ENCODE results near the gene SLC2A10.

SLC2A10 gene

DNA sequence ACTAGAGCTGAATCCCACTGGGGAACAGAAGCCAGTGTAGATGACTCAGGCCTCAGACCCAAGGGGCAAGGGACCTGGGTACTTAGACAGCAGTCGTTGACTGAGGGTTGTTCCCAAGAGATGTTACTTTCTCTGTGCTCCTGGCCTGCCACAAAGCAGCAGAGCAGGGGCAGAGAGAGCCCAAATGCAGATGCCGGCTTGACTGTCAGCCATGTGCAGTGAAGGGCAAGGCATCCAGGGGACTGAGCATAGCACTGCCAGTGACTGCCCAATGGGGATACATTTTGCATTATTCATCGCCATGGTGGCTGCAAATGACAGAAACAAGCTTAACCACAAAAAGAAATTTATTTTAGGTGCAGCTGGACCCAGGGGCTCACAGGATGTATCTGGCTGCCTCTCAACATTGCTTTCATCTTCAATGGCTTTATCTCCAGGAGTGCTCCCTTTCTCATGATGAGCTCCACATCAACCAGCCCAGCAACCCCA is 12.6 kb upstream of the SLC2A10 start:
- CTCF ChIA-PET, result interaction anchor here (0.9 to 2.0 kb wide), 4 partner anchors 9 to 172 kb away, joined by 3 to 5 read pairs (median 4); partner anchors contain the start of gene OCSTAMP
- no peak overlapping the region for H3K27ac ChIP-seq (ENCODE audit: insufficient read depth in 1 of 2, low read depth in 1 of 2, low read length in 2 of 2, poor library complexity in 1 of 2, severe bottlenecking in 2 of 2)
- WGBS (ENCODE audit: insufficient coverage), result 81% methylated on average over 3 of the region's 3 CpGs

DNA sequence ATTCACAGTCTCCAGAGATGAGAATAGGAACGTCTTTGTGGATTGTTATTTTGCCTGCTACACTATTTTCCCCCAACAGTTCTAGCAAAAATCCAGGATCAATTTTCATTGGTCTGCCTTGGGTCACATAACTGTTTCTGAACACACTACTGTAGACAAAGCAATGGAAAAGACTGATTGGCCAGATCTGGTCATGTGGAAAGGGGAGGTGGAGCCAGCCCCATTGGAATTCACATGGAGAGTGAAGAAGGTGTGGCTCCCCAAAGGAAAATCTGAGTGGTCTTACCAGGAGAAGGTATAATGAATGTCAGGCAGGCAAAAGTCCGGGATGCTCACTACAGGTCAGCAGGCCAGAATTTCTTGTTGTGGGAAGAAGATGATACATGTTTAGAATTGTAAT is 10.7 kb upstream of the SLC2A10 start:
- WGBS (ENCODE audit: insufficient coverage), result no CpG with 5 or more reads among the region's 2 CpGs
- Histone ChIP-seq H3K36me3 (ENCODE audit: control insufficient read depth in 4 of 4, insufficient read depth in 4 of 4, low read length in 3 of 4) (no peaks in the 10 kb centered on the region), H3K4me1 (ENCODE audit: control extremely low read depth in 1 of 4, control insufficient read depth in 4 of 4, insufficient read depth in 4 of 4, low read length in 3 of 4) (peaks cover 0 to 9% (median 2%) of the 10 kb centered on the region in 4 experiments), H3K4me3 (ENCODE audit: control insufficient read depth in 1 of 7, extremely low read depth in 1 of 7, insufficient read depth in 4 of 7, low read depth in 2 of 7, low read length in 6 of 7) (no peak overlapping the region), H3K9me3 (ENCODE audit: control extremely low read depth in 1 of 5, control insufficient read depth in 4 of 5, insufficient read depth in 2 of 5, low read depth in 1 of 5, low read length in 4 of 5) (peaks cover 0 to 2% (median 0%) of the 10 kb centered on the region in 5 experiments), H3K27ac (ENCODE audit: insufficient read depth in 1 of 2, low read depth in 1 of 2, low read length in 2 of 2, poor library complexity in 1 of 2, severe bottlenecking in 2 of 2) (no peak overlapping the region), H3K27me3 (replicated peaks in 2 of 5; ENCODE audit: control insufficient read depth in 4 of 5, insufficient read depth in 5 of 5, low read length in 4 of 5) (no peaks in the 10 kb centered on the region)
- no peak for DNase-seq
- CTCF ChIA-PET, result interaction anchor here (1.6 kb wide), 1 partner anchor 179 kb away, joined by 5 read pairs; no protein-coding TSS in a partner anchor
- POLR2A ChIA-PET, result no interaction called here

More for the DNA sequence above, 12.6 kb upstream of the SLC2A10 start:
- Histone ChIP-seq H3K4me3 (ENCODE audit: control insufficient read depth in 1 of 7, extremely low read depth in 1 of 7, insufficient read depth in 4 of 7, low read depth in 2 of 7, low read length in 6 of 7) (no peak overlapping the region), H3K27me3 (replicated peaks in 2 of 5; ENCODE audit: control insufficient read depth in 4 of 5, insufficient read depth in 5 of 5, low read length in 4 of 5) (no peaks in the 10 kb centered on the region), H3K4me1 (ENCODE audit: control extremely low read depth in 1 of 4, control insufficient read depth in 4 of 4, insufficient read depth in 4 of 4, low read length in 3 of 4) (peaks cover 0 to 9% (median 2%) of the 10 kb centered on the region in 4 experiments), H3K9me3 (ENCODE audit: control extremely low read depth in 1 of 5, control insufficient read depth in 4 of 5, insufficient read depth in 2 of 5, low read depth in 1 of 5, low read length in 4 of 5) (peaks cover 0 to 2% (median 0%) of the 10 kb centered on the region in 5 experiments), H3K36me3 (ENCODE audit: control insufficient read depth in 4 of 4, insufficient read depth in 4 of 4, low read length in 3 of 4) (no peaks in the 10 kb centered on the region)
- peak in 2 of 3 donors; percentile 26 to 30 for DNase-seq
- POLR2A ChIA-PET, result no interaction called here

- Histone ChIP-seq H3K9me3 (ENCODE audit: control extremely low read depth in 1 of 5, control insufficient read depth in 4 of 5, insufficient read depth in 2 of 5, low read depth in 1 of 5, low read length in 4 of 5) (peaks cover 0 to 2% (median 0%) of the 10 kb centered on the region in 5 experiments), H3K4me3 (ENCODE audit: control insufficient read depth in 1 of 7, extremely low read depth in 1 of 7, insufficient read depth in 4 of 7, low read depth in 2 of 7, low read length in 6 of 7) (no peak overlapping the region), H3K27me3 (replicated peaks in 2 of 5; ENCODE audit: control insufficient read depth in 4 of 5, insufficient read depth in 5 of 5, low read length in 4 of 5) (no peaks in the 10 kb centered on the region), H3K27ac (ENCODE audit: insufficient read depth in 1 of 2, low read depth in 1 of 2, low read length in 2 of 2, poor library complexity in 1 of 2, severe bottlenecking in 2 of 2) (no peak overlapping the region), H3K4me1 (ENCODE audit: control extremely low read depth in 1 of 4, control insufficient read depth in 4 of 4, insufficient read depth in 4 of 4, low read length in 3 of 4) (peaks cover 0 to 6% (median 0%) of the 10 kb centered on the region in 4 experiments), H3K36me3 (ENCODE audit: control insufficient read depth in 4 of 4, insufficient read depth in 4 of 4, low read length in 3 of 4) (no peaks in the 10 kb centered on the region)
- CTCF ChIA-PET, result interaction anchor here (1.6 kb wide), 1 partner anchor 180 kb away, joined by 5 read pairs; no protein-coding TSS in a partner anchor
- DNase-seq, result peak in 2 of 3 donors; percentile 35 to 39
- 61% methylated on average over 12 of the region's 12 CpGs for WGBS (ENCODE audit: insufficient coverage)
- POLR2A ChIA-PET, result interaction anchor here (0.6 kb wide), 1 partner anchor 30 kb away, joined by 3 read pairs; no protein-coding TSS in a partner anchor
These were observed 9.6 kb upstream of the SLC2A10 start for GRCh38 chr20:46699651-46700359.

DNA sequence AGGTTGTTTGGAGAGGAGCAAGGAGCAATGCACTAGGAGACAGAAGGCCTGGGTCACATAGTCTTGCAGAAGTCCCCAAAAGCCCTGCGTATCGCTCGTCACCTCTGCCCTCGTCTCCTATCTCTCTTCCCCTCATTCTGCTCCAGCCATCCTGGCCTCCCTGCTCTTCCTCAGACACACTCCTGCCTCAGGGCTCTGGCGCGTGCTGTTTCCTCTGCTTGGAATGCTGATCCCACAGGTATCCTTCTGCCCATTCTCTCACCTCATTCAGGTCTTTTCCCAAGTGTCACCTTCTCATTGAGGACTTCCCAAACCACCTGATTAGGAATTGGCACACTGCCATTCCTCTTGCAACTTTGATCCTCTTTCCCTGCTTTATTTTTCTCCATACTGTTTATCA is 9.0 kb upstream of the SLC2A10 start:
- H3K4me3 ChIP-seq (ENCODE audit: control insufficient read depth in 1 of 7, extremely low read depth in 1 of 7, insufficient read depth in 4 of 7, low read depth in 2 of 7, low read length in 6 of 7), result no peak overlapping the region
- DNase-seq, result no peak
- no peak overlapping the region for H3K27ac ChIP-seq (ENCODE audit: insufficient read depth in 1 of 2, low read depth in 1 of 2, low read length in 2 of 2, poor library complexity in 1 of 2, severe bottlenecking in 2 of 2)
- ChIA-PET CTCF (interaction anchor here (1.6 kb wide), 1 partner anchor 181 kb away, joined by 5 read pairs; no protein-coding TSS in a partner anchor), POLR2A (interaction anchor here (0.6 kb wide), 1 partner anchor 31 kb away, joined by 3 read pairs; no protein-coding TSS in a partner anchor)
- H3K4me1 ChIP-seq (ENCODE audit: control extremely low read depth in 1 of 4, control insufficient read depth in 4 of 4, insufficient read depth in 4 of 4, low read length in 3 of 4), result peaks cover 0 to 6% (median 0%) of the 10 kb centered on the region in 4 experiments
- no peaks in the 10 kb centered on the region for H3K36me3 ChIP-seq (ENCODE audit: control insufficient read depth in 4 of 4, insufficient read depth in 4 of 4, low read length in 3 of 4)
- H3K9me3 ChIP-seq (ENCODE audit: control extremely low read depth in 1 of 5, control insufficient read depth in 4 of 5, insufficient read depth in 2 of 5, low read depth in 1 of 5, low read length in 4 of 5), result peaks cover 0 to 2% (median 0%) of the 10 kb centered on the region in 5 experiments
- WGBS (ENCODE audit: insufficient coverage), result 98% methylated on average over 6 of the region's 6 CpGs
- H3K27me3 ChIP-seq (replicated peaks in 2 of 5; ENCODE audit: control insufficient read depth in 4 of 5, insufficient read depth in 5 of 5, low read length in 4 of 5), result peaks cover 0 to 1% (median 0%) of the 10 kb centered on the region in 5 experiments

GRCh38 chr20:46701057-46701456 is 8.4 kb upstream of the SLC2A10 start:
- ChIA-PET CTCF (no interaction called here), POLR2A (no interaction called here)
- H3K9me3 ChIP-seq (ENCODE audit: control extremely low read depth in 1 of 5, control insufficient read depth in 4 of 5, insufficient read depth in 2 of 5, low read depth in 1 of 5, low read length in 4 of 5), result peaks cover 0 to 2% (median 2%) of the 10 kb centered on the region in 5 experiments
- no peaks in the 10 kb centered on the region for H3K36me3 ChIP-seq (ENCODE audit: control insufficient read depth in 4 of 4, insufficient read depth in 4 of 4, low read length in 3 of 4)
- no peak for DNase-seq
- H3K27ac ChIP-seq (ENCODE audit: insufficient read depth in 1 of 2, low read depth in 1 of 2, low read length in 2 of 2, poor library complexity in 1 of 2, severe bottlenecking in 2 of 2), result no peak overlapping the region
- peaks cover 0 to 1% (median 0%) of the 10 kb centered on the region in 5 experiments for H3K27me3 ChIP-seq (replicated peaks in 2 of 5; ENCODE audit: control insufficient read depth in 4 of 5, insufficient read depth in 5 of 5, low read length in 4 of 5)
- no CpG with 5 or more reads among the region's 2 CpGs for WGBS (ENCODE audit: insufficient coverage)
- H3K4me3 ChIP-seq (ENCODE audit: control insufficient read depth in 1 of 7, extremely low read depth in 1 of 7, insufficient read depth in 4 of 7, low read depth in 2 of 7, low read length in 6 of 7), result no peak overlapping the region
- peaks cover 0 to 3% (median 0%) of the 10 kb centered on the region in 4 experiments for H3K4me1 ChIP-seq (ENCODE audit: control extremely low read depth in 1 of 4, control insufficient read depth in 4 of 4, insufficient read depth in 4 of 4, low read length in 3 of 4)

DNA sequence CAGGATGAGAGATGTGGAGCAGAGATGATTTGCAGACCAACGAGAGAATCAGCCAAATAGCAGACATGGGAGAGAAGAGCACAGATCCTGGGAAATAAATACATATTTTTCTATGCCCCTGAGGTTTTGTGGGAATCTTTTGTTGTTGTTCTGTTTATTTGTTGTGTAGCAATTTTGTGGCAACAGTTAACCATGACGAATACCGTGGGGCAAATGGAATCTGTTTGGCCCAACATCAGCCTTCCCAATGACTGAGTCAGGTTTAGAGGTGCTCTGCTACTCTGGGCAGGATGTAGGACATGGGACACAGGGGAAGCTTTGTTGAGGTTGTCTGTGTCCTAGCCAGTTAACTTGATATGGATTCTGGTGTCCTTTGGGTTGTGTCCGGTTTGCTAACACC is 7.9 kb upstream of the SLC2A10 start:
- H3K4me3 ChIP-seq (ENCODE audit: control insufficient read depth in 1 of 7, extremely low read depth in 1 of 7, insufficient read depth in 4 of 7, low read depth in 2 of 7, low read length in 6 of 7), result no peak overlapping the region
- CTCF ChIA-PET, result interaction anchor here (0.6 kb wide), 1 partner anchor 731 kb away, joined by 4 read pairs; no protein-coding TSS in a partner anchor
- H3K27me3 ChIP-seq (replicated peaks in 2 of 5; ENCODE audit: control insufficient read depth in 4 of 5, insufficient read depth in 5 of 5, low read length in 4 of 5), result peaks cover 0 to 1% (median 0%) of the 10 kb centered on the region in 5 experiments
- peaks cover 0 to 7% (median 4%) of the 10 kb centered on the region in 5 experiments for H3K9me3 ChIP-seq (ENCODE audit: control extremely low read depth in 1 of 5, control insufficient read depth in 4 of 5, insufficient read depth in 2 of 5, low read depth in 1 of 5, low read length in 4 of 5)
- 94% methylated on average over 3 of the region's 4 CpGs for WGBS (ENCODE audit: insufficient coverage)
- no peaks in the 10 kb centered on the region for H3K4me1 ChIP-seq (ENCODE audit: control extremely low read depth in 1 of 4, control insufficient read depth in 4 of 4, insufficient read depth in 4 of 4, low read length in 3 of 4)
- H3K36me3 ChIP-seq (ENCODE audit: control insufficient read depth in 4 of 4, insufficient read depth in 4 of 4, low read length in 3 of 4), result no peaks in the 10 kb centered on the region
- no peak for DNase-seq
- no peak overlapping the region for H3K27ac ChIP-seq (ENCODE audit: insufficient read depth in 1 of 2, low read depth in 1 of 2, low read length in 2 of 2, poor library complexity in 1 of 2, severe bottlenecking in 2 of 2)
- POLR2A ChIA-PET, result no interaction called here

DNA sequence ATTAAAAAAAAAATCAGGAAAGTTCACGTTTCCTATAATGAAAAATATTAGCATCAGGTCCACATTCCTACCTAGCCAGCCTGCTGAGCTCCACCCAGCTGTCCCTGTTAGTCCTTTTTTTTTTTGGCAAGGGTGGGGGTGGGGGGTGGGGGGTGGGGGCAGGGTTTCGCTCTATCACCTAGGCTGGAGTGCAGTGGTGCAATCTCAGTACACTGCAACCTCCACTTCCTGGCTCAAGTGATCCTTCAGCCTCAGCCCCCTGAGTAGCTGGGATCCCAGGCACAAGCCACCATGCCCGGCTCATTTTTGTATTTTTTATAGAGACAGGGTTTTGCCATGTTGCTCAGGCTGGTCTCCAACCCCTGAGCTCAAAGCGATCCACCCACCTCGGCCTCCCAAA is 7.5 kb upstream of the SLC2A10 start:
- 91% methylated on average over 2 of the region's 5 CpGs for WGBS (ENCODE audit: insufficient coverage)
- Histone ChIP-seq H3K36me3 (ENCODE audit: control insufficient read depth in 4 of 4, insufficient read depth in 4 of 4, low read length in 3 of 4) (no peaks in the 10 kb centered on the region), H3K9me3 (ENCODE audit: control extremely low read depth in 1 of 5, control insufficient read depth in 4 of 5, insufficient read depth in 2 of 5, low read depth in 1 of 5, low read length in 4 of 5) (peaks cover 0 to 10% (median 5%) of the 10 kb centered on the region in 5 experiments), H3K27me3 (replicated peaks in 2 of 5; ENCODE audit: control insufficient read depth in 4 of 5, insufficient read depth in 5 of 5, low read length in 4 of 5) (peaks cover 0 to 1% (median 0%) of the 10 kb centered on the region in 5 experiments), H3K4me3 (ENCODE audit: control insufficient read depth in 1 of 7, extremely low read depth in 1 of 7, insufficient read depth in 4 of 7, low read depth in 2 of 7, low read length in 6 of 7) (no peak overlapping the region), H3K27ac (ENCODE audit: insufficient read depth in 1 of 2, low read depth in 1 of 2, low read length in 2 of 2, poor library complexity in 1 of 2, severe bottlenecking in 2 of 2) (no peak overlapping the region), H3K4me1 (ENCODE audit: control extremely low read depth in 1 of 4, control insufficient read depth in 4 of 4, insufficient read depth in 4 of 4, low read length in 3 of 4) (no peaks in the 10 kb centered on the region)
- ChIA-PET POLR2A (no interaction called here), CTCF (interaction anchor here (0.6 kb wide), 1 partner anchor 731 kb away, joined by 4 read pairs; no protein-coding TSS in a partner anchor)
- no peak for DNase-seq

Measured in common myeloid progenitor, CD34-positive (primary cell).